Measurements from ENCODE around the gene CNTNAP5.

DNA sequence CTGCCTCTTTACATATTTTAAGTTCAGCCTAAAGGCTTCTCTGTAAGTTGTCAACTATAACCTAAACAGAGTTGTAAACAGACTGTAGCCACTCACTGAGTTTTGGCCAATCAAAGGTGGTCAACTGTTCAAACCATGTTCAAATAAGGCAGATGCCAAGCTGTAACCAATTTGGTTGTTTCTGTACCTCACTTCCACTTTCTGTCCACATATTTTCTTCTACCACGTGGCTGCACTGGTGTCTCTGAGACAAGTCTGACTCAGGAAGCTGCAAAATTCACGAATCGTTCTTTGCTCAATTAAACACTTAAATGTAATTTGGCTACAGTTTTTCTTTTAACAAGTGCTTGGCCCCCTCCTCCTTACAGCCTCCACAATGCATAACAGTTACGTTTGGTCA, 555.2 kb downstream of the CNTNAP5 start:
- no peak for TF ChIP-seq EZH2 (IDR thresholded peaks at IDR 0.05; ENCODE audit: borderline replicate concordance, low read depth, low read length, poor library complexity, severe bottlenecking)
- TF ChIP-seq, protein P1, sequence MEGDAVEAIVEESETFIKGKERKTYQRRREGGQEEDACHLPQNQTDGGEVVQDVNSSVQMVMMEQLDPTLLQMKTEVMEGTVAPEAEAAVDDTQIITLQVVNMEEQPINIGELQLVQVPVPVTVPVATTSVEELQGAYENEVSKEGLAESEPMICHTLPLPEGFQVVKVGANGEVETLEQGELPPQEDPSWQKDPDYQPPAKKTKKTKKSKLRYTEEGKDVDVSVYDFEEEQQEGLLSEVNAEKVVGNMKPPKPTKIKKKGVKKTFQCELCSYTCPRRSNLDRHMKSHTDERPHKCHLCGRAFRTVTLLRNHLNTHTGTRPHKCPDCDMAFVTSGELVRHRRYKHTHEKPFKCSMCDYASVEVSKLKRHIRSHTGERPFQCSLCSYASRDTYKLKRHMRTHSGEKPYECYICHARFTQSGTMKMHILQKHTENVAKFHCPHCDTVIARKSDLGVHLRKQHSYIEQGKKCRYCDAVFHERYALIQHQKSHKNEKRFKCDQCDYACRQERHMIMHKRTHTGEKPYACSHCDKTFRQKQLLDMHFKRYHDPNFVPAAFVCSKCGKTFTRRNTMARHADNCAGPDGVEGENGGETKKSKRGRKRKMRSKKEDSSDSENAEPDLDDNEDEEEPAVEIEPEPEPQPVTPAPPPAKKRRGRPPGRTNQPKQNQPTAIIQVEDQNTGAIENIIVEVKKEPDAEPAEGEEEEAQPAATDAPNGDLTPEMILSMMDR (conservative IDR thresholded peaks at IDR 0.05; ENCODE audit: low read depth, low read length) = no peak
